T follicular helper cell (primary cell): Measurements from ENCODE around the gene PDZD2.
"Not testable (repeated sequence)": the region's sequence is repeated elsewhere in the genome, so short reads cannot be mapped to it uniquely, and the experiment has no call there.

Source experiments
- DNase-seq: peaks from one replicate; pipeline ENCODE4 v3.0.0-alpha.2; 2020; ENCODE audit warnings: low read depth

Gene PDZD2

DNA sequence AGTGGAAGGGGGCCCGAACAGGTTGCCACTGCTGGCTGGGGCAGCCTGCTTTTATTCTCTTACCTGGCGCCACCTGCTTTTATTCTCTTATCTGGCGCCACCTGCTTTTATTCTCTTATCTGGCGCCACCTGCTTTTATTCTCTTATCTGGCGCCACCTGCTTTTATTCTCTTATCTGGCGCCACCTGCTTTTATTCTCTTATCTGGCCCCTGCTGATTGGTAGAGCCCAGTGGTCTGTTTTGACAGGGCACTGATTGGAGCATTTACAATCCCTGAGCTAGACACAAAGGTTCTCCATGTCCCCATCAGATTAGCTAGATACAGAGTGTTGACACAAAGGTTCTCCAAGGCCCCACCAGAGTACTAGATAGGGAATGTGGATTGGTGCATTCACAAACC is 52.5 kb downstream of the PDZD2 start:
- DNase-seq = not testable (repeated sequence)

DNA sequence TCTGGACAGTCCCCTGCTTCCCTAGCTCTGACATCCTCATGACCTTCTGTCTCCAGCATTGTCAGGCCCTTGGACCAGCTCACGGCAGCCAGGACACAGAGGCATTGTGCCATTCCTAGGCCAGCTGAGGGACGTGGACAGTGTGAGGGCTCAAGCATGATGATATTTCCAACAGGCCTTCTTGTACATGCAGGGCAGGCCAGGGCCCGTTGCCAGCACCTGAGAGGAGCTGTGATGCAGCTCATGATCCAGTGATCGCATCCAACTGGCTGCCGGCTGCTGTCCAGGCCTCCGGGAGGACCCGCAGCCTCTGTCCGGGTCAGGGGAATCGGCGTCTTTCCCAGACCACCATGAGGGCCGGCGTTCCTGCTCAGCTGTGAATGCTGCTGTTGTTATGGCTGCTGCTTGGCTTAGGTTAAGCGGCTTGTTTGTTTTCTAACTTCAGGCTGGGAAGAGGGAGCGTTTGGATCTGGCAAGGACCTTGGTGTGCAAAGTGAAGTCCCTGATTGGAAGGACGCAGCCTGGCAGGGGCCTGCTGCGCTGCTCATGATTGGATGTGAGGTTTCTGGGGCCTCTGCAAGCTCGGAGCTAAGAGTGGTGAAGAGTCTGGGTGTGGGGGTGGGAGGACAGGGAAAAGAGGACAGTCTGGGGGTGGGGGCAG is 53.8 kb downstream of the PDZD2 start:
- DNase-seq = no peak

DNA sequence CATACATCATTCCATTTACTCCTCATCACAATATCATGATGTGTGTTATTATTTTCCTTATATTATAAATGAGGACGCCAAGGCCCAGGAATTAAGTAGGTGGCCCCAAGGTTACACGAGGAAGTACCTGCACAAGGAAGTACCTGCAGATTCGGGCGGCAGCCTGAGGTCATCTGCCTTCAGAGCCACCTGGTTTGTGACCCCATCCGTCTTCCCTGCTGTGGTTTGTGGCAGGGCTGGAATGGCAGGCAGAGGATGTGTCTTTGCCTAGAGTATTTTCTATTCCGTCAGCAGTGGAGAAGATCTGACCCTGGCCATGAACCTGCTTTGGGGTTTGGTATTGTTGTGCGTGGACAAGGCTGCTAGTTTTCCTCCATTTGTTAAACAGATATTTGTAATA is 59.7 kb downstream of the PDZD2 start:
- no peak for DNase-seq

DNA sequence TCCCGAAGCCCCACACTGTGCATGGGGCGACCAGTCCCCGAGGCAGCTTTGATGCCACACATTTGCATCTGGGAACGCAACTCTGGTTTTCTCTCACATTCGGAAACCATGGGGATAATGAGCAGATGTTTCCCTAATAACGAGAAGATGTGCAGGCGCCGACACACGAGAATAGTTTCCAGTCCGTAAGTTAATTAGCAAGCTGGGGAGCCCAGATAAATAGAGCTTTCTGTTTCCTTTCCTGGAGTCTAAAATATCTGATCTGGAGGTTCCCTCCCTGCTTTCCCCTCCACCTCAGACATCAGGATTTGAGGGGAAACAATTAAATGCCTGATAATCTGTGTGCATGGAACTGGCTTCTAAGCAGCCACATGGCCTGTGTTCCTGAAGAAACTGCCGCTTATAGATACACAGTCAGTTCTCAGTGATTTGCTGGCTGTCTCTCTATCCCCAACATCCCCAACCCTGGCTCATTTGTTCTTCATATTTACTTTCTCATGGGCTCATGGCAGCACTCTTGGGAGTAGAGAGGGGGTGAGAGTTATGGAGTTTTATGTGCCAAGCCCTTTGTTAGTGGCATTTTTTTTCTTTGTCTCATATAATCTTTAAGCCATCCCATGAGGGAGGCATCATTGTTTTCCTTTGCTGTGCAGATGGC is 62.8 kb downstream of the PDZD2 start:
- no peak for DNase-seq

DNA sequence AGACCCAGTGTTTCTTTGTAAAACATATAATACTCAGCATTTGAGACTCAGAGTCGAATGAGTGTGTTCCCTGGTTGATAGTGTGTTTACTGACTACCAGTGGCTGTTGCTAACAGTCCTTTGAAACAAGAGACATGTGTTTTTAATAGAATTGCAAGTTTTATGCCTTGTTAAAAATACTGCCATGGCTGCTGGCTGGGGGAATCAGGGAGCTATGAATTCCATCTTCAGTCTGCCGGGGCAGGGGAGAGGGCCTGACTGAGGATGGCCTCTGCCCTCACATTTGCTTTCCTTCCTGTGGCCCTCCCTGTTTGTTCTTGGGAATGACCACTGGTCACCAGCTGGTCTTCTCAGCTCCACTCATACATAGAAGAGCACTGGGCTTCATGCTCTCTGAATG is 63.8 kb downstream of the PDZD2 start:
- no peak for DNase-seq

DNA sequence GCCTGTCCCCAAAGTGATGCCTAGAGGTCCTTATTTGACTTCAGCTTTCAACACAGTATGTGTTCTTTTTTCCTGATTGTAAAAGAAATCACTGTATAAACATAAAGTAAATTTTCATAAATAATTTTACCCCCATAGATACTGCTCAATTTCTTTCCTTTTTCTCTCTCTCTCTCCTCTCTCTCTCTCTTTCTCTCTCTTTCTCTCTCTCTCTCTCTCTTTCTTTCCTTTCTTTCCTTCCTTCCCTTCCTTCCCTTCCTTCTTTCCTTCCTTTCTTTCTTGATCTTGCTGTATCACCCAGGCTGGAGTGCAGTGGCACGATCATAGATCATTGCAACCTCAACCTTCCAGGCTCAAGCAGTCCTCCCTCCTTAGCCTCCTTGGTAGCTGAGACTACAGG is 64.8 kb downstream of the PDZD2 start:
- DNase-seq = no peak

DNA sequence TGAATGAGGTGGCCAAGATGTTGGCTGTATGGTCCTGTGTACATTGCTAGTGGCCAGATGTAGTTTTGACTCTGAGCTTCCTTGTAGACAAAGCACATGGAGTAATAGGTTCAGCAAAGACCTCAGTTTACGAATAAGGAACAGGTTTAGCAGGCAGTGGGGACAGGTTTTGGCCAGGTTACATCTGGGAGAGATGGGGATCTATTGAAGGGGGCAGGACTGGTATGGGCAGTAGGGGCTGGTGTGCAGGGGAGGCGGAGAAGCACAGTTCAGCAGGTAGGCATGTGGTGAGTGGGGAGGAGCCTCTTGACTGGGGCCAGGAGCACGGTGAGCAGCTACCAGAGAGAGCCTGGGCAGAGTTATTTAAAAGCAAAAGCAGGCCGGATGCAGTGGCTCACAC is 67.3 kb downstream of the PDZD2 start:
- DNase-seq = no peak

DNA sequence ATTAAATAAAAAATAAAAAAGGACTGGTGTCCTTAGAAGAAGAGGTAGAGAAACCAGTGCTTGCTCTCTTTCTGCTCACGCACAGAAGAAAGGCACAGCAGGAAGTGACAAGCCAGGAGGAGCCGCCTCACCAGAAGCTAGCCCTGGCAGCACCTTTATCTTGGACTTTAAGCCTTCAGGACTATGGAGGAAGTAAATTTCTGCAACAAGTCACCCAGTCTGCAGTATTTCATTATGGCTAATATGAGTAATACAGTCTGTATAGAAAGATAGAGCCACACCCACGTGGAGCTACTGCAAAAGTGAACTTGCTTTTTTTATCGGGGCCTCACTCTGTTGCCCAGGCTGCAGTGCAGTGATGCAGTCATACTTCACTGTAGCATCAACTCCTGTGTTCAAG is 68.4 kb downstream of the PDZD2 start:
- DNase-seq = no peak

DNA sequence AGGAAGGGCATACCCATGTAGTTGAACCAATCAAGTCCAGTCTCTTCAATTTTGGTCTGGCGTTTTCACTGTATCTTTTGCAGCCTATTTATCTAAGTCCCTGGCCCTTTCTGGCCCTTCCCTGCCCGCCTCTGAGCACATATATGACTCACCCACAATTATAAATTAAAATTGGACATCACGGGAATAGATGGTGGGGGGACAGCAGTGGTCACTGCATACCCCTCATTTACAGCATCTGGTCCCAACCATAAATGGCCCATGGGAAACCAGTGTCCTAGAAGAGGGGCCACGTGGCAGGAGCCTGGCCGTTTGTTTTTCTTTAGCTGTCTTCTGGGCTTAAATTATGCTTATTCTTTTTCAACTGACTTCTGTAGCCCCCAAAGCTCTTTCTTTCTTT is 69.2 kb downstream of the PDZD2 start:
- DNase-seq = no peak

DNA sequence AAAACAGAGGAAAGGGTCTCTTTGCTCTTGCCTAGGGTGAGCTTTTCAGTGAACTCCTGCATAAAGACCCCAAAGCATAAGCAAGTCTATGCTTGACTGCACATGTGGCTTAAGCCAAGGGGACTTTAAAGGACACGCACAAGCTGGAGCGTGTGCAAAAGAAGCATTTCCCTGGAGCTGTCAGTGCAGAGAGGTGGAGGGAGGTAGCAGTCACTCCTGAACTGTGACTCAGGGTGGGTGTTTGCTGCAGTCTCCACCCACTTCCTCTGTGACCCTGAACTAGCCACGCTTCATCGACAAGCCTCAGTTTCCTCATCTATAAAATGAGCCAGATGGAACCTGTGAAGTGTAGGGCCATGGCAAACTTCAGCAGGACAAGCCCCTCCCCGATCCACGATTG is 72.4 kb downstream of the PDZD2 start:
- no peak for DNase-seq

DNA sequence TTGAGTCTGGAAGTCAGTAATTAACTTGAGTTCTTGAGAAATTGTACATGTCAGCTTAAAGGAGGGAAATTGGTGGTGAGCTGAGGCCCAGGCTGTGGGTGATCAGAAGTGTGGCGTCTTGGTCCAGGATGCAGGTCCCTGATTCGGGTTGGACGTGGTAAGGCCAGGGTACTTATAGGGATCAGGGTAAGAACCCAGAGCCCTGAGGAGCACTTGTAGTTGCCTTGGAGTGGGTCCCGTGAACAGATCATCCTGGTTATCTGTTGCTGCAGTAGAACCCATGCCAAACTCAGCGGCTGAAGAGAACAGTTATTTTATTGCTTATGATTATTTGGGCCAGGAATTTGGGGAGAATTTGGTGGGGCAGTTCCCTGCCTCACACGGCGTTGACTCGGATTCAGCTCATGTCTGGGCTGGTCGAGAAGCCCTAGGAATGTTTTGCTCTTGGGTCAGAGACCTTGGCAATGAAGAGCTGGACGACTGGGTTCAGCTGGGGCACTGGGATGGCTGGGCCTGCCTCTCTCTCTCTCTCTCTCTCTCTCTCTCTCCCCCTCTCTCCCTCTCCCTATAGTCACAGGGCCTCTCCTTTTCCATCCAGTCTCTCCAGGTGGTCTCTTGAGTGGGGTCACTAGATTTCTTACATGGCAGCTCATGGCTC is 73.1 kb downstream of the PDZD2 start:
- DNase-seq = no peak

DNA sequence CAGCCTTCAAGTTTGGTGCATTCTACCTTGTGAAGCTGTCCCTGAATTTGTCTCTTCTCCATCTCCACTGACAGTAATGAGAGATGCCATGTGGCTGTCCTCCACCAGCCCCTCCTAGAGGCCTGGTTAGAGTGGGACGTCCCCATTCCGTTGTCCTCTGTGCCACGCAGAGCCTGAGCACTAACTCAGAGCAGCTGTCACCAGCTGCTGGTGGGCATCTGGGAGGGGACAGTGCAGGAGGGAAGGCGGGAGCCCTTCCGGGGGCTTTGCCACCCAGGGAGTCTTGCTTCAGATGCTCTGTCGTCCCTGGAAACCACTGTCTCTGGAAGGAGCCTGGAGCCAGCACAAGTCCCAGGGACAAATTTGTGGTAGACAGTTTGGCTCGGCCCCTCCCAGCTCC is 78.6 kb downstream of the PDZD2 start:
- no peak for DNase-seq

DNA sequence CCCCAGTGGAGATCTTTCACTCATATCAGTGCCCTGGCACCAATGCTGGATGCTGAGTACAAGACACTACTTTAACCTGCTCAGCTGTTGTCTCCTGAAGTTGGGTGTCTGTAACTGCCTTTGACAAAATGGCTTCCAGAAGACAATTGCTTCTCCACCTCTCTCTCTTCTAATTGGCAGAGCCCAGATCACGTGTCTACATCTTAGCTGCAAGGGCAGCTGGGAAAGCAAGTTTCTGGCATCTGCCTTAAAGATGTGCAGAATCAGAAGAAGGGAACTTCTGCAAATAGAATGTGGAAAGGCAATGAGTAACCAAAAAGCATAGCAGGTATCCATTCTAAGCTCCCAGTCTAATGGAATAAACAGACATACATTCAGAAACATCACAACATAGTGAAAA is 81.1 kb downstream of the PDZD2 start:
- DNase-seq = no peak

DNA sequence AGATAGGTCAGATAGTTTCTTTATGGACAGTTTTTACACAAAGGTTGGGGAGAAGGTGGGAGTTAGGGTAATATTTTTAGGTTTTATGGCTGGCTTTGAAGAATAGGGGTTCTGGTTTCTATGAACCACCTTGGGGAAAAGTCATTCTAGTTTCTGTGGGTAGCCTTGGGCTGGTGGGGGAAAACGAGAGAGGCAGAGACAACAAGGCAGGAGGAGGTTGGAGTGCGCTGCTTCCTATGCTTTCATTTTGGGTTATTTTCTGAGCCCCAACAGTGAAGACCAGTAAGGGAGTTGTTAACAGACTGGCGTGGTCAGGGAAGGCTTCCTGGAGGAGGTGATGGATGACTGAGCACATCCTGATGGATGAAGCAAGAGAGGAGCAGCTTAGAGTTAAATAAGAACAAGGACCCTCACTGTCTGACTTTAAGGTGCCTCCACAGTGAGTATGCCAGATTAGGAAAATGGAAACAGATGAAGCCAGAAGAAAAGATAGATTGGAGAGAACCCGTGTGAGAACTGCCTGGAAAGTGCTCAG is 81.9 kb downstream of the PDZD2 start:
- DNase-seq = no peak

DNA sequence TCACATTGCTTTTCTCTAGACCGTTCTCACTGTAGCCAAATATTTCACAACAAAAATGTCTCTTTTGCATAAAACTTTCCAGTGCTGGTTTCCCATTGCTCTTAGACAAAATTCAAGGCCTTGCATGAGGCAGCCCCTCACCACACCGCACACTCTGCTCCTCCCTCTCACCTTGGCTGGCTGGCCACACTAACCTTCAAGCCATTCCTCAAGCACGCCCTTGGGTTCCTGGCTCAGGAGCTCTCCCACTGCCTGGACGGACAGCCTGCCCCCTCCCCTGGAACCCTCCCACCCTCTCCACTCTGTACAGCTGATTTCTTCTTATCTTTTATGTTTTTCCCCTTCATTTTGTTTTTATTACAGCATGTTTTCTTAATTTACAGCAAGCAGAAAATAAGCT is 83.2 kb downstream of the PDZD2 start:
- DNase-seq = no peak

DNA sequence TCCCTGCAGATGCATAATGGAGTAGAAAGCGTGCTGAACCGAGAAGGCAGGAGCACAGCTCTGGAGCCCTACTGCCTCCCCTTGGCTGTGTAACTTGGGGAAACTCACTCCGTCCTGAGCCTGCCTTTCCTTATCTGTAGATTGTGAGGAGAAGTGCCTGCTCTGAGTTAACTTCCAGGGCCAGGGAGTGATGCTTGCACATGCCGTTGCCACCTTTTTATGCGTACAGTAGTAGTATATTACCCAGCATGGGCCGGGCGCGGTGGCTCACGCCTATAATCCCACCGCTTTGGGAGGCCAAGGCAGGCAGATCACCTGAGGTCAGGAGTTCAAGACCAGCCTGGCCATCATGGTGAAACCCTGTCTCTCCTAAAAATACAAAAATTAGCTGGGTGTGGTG is 87.1 kb downstream of the PDZD2 start:
- no peak for DNase-seq

DNA sequence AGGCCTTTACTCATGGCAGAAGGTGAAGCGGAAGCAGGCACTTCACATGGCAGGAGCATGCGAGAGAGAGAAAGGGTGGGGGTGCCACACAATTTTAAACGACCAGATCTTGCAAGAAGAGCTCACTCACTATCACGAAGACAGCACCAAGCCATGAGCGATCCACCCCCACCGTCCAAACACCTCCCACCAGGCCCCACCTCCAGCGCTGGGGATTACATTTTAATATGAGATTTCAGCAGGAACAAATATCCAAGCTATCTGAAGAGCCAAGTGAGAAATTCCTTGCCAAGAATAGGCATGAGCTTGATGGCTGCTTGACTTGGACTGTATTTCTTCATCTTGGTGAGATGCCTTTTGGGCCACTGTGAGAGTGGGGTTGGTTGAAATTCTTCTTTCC is 88.0 kb downstream of the PDZD2 start:
- DNase-seq = no peak

DNA sequence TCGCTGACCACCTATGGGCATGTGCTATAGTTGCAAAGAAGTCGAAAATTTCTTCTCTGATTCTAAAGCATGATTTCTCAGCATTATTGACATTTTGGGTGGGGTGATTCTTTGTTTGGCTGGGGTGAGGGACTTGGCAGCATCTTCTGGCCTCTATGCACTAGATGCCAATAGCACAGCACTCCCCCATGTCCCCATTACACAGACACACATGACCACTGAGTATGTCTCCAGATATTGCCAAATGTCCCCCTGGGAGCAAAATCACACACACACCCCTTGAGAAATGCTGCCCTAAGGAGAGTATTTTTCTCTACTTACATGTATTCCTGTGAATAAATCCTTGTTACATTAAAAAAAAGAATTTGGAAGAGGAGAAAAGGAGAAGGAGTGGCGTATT is 89.1 kb downstream of the PDZD2 start:
- no peak for DNase-seq

DNA sequence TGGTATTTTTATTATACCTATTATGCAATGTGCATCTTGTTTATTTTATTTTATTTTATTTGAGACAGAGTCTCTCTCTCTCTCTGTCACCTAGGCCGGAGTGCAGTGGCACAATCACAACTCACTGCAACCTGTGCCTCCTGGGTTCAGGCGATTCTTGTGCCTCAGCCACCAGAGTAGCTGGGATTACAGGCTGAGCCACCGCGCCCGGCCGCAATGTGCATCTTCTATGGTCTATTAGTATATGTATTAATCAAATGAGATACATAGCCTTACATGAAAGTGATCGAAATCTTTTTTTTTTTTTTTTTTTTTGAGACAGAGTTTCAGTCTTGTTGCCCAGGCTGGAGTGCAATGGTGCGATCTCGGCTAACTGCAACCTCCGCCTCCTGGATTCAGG is 89.9 kb downstream of the PDZD2 start:
- DNase-seq = not testable (repeated sequence)

DNA sequence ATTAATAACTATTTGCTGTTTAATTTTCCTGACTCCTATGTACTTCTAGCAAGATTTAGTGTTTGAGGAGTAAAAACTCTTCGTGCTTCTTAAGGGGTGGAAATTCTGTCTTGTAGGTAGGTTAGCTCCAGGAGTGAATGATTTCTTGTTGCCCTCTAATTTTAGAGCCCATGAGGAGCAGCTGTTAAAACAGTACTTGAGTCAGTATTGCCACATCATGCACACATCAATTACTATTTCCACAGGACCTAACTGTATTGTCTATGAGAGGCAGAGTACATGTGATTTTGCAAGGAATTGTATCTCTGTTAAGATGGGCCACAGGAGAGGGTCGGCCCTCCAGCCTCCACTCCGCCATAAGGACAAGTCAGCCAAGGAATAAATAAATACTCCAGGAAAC is 91.2 kb downstream of the PDZD2 start:
- DNase-seq = no peak

DNA sequence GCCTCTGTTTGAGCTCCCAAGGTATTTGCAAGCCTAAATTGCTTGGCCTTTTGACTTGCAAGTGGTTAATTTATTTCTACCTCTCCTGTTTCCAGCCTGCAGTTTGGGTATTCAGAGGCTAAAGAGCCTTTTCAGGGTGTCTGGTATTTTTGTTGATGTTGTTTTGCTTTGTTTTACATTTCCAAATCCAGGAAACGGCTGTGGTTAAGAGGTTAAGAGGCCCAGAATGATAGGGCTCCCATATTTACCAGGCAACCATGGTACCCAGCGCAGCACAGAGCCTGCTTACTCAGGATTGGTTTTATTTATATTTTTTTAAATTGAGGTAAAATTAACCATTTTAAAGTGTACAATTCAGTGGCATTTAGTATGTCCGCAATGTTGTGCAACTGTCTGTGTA is 92.1 kb downstream of the PDZD2 start:
- no peak for DNase-seq

DNA sequence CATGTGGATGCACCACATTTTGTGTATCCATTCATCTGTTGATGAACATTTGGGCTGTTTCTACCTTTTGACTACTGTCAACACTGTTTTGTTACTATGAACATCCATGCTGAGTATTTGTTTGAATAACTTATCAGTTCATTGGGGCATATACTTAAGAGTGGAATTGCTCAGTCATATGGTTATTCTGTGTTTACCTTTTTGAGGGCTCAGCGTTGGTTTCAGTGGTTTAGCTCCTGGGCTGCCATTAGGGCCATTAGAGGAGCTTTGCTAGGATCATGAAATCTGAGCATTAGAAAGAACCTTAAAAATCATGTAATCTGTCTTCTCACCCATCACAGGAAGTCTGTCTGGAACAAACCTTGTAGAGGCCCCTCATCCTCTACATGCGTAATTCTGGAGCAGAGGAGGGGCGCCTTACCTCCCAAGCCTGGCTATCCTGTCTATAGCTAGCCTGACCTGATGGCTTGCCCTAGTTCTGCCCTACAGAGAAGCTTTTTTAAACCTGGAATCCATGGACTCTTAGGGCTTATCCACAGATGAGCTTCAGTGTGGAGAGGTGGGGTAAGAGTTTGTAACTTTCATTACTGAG is 92.9 kb downstream of the PDZD2 start:
- no peak for DNase-seq

DNA sequence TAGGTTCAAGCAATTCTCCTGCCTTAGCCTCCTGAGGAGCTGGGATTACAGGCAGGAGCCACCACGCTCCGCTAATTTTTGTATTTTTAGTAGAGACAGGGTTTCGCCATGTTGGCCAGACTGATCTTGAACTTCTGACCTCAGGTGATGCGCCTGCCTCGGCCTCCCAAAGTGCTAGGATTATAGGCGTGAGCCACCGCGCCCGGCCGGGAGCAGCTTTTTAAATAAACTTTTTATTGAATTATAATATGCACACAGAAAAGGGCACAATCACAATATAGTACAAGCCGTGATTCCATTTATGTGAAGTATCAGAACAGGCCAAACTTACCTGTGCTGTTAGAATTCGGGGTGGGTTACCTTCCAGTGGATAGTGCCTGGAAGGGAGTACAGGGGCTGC is 93.9 kb downstream of the PDZD2 start:
- not testable (repeated sequence) for DNase-seq
